Gastrocnemius medialis (tissue), 4 donors: Measurements from ENCODE around the gene SH2D5.

ENCODE experiments used
- CTCF ChIP-seq, 5 experiments: fragments of 450-650 bp in 3 of 5; fragments of 200-600 bp in 2 of 5; sonication (generic) in 2 of 5; IDR thresholded peaks in 4 of 5; conservative IDR thresholded peaks in 1 of 5; 1 replicate in 4 of 5; 2 replicates in 1 of 5; pipeline ENCODE4 v1.5.1; 2016 to 2019; ENCODE audit warnings: antibody characterized with exemption in 5 of 5, mild to moderate bottlenecking in 3 of 5, moderate library complexity in 3 of 5
- POLR2A ChIP-seq, 2 donors: fragments of 450-650 bp; IDR thresholded peaks; one replicate each; pipeline ENCODE4 v1.6.1; 2017; ENCODE audit warnings: antibody characterized with exemption in 2 of 2, mild to moderate bottlenecking in 2 of 2, moderate library complexity in 2 of 2

- TF ChIP-seq POLR2A (IDR thresholded peaks at IDR 0.05) = no peak
- no peak for TF ChIP-seq CTCF (IDR thresholded peaks at IDR 0.05 in 4 of 5, conservative IDR thresholded peaks at IDR 0.05 in 1 of 5)
Observed at GRCh38 chr1:20683614-20684013, 48.9 kb downstream of the SH2D5 start.
